ENCODE data around the gene VPS35L.

Gene VPS35L

DNA sequence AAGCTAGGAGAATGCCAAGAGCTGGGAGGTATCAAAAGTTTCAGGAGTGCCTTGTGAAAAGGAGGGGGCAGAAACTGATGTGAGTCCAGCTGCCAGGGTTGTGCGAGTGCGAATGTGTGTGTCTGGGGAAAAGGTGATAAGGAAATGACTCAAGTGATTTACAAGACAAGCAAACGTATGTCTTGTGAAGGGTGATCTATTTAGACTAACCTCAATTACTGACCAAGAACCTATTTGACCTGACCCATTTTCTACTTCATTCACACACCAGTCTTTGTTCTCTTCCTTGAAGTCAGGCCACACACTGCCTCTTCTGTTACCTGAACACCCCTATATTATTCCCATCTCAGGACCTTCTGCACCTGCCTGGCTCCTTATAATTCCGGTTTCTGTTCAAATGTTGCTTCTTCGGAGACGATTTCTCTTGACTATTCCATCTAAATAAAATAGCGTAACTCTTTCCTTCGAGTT, 34.6 kb upstream of the VPS35L start:
- no peak overlapping the region for H4K91ac ChIP-seq (ENCODE audit: low read depth, low read length)
- WGBS (ENCODE audit: extremely low coverage, insufficient coverage, insufficient read length): no CpG with 5 or more reads among the region's 8 CpGs
- no peak overlapping the region for H2AK5ac ChIP-seq (ENCODE audit: low read length)
- H3K9me3 ChIP-seq (ENCODE audit: insufficient read depth, low read depth, low read length): peaks cover 2% of the 10 kb centered on the region
- no peak overlapping the region for H3K18ac ChIP-seq (ENCODE audit: low read length)
- peaks cover 7% of the 10 kb centered on the region for H3K79me2 ChIP-seq (ENCODE audit: control insufficient read depth, insufficient read depth, low read length, poor library complexity)
- no peak overlapping the region for H2BK5ac ChIP-seq (ENCODE audit: low read depth, low read length, poor library complexity)
- H4K8ac ChIP-seq (ENCODE audit: low read depth, low read length): no peak overlapping the region
- H2BK12ac ChIP-seq (ENCODE audit: low read length): no peak overlapping the region
- H3K4me3 ChIP-seq (ENCODE audit: low read depth, low read length): no peak overlapping the region
- no peak overlapping the region for H3K14ac ChIP-seq (ENCODE audit: low read length)
- H2AFZ ChIP-seq (ENCODE audit: insufficient read depth, low read length, poor library complexity): no peak overlapping the region
- H3K79me1 ChIP-seq (ENCODE audit: low read length): peaks cover 7% of the 10 kb centered on the region
- DNase-seq: peak in 1 of 2 donors; percentile 40
- no peak overlapping the region for H4K12ac ChIP-seq (ENCODE audit: low read depth, low read length)
- H3K36me3 ChIP-seq (ENCODE audit: control insufficient read depth in 1 of 2, insufficient read depth in 2 of 2, low read length in 2 of 2): peaks cover 0 to 6% of the 10 kb centered on the region in 2 experiments
- H3K27ac ChIP-seq (ENCODE audit: low read depth, low read length): no peak overlapping the region
- H3K4me2 ChIP-seq (ENCODE audit: low read length): peak overlapping the region; percentile 90
- peaks cover 0 to 2% of the 10 kb centered on the region in 2 experiments for H3K4me1 ChIP-seq (ENCODE audit: control insufficient read depth in 1 of 2, insufficient read depth in 2 of 2, low read length in 2 of 2)
- no peak overlapping the region for H3K4ac ChIP-seq (ENCODE audit: low read depth, low read length)
- no peak overlapping the region for H2BK120ac ChIP-seq (ENCODE audit: insufficient read depth, low read length, poor library complexity)
- no peaks in the 10 kb centered on the region for H3K27me3 ChIP-seq (ENCODE audit: insufficient read depth, low read length)
- H3K23ac ChIP-seq (ENCODE audit: low read length): no peak overlapping the region
- no peak overlapping the region for H3K9ac ChIP-seq (ENCODE audit: low read length)

DNA sequence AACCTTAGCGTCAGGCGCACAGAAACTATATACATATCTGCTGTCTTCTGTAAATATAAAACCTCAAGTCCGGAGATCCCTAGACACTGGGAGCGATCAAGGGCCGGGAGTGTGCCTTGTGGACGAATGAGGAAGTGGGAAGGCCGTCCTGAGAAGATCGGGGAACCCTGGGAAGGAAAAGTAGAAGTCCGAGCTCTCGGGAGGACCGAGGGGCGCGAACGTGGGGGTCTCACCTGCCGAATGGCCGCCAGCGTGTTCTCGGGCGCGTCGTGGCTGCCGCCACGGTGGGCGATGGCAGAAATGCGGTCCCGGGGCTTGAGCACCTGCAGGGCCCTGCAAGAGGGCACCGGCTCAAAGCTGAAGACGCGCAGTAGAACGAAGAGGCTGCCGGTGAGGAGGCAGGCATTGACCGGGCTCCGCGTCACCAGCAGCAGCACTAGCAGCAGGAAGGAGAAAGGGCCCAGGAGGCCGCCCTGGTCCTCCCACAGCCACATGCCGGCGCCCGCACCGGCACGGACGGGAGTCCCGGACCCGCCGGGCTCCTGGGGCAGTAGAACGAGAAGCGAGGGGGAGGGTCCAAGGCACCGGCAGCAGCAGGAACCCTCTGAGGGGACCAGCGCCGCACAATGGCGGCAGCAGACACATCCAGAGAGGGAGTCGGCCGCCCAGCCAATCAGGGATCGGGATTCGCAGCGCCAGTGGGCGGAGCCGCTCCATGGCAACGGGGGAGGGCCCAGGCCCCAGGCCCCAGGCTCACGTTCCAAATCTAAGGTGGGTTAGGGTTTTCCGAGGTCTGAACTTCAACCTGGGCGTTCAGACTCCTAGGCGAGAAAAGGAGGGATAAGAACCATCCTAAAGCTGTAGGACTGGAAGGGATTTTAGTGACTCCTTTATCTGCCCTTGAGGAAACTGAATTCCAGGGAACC, 33.8 kb upstream of the VPS35L start, which contains the start of gene GDE1:
Gene GDE1 (minus strand): TSS at position 628 of the 926 bp plus-strand sequence. CDS start 134 bp downstream, at position 494.
- peaks cover 0 to 2% of the 10 kb centered on the region in 2 experiments for H3K4me1 ChIP-seq (ENCODE audit: control insufficient read depth in 1 of 2, insufficient read depth in 2 of 2, low read length in 2 of 2)
- H4K91ac ChIP-seq (ENCODE audit: low read depth, low read length): peak within 1 kb of the TSS; percentile 89
- no peaks in the 10 kb centered on the region for H3K27me3 ChIP-seq (ENCODE audit: insufficient read depth, low read length)
- H2AFZ ChIP-seq (ENCODE audit: insufficient read depth, low read length, poor library complexity): peak within 1 kb of the TSS; percentile 92
- no peak within 1 kb of the TSS for H2AK5ac ChIP-seq (ENCODE audit: low read length)
- no CpG with 5 or more reads among the region's 62 CpGs for WGBS (ENCODE audit: extremely low coverage, insufficient coverage, insufficient read length)
- H4K8ac ChIP-seq (ENCODE audit: low read depth, low read length): peak within 1 kb of the TSS; percentile 84
- H3K4ac ChIP-seq (ENCODE audit: low read depth, low read length): peak within 1 kb of the TSS; percentile 49
- H2BK120ac ChIP-seq (ENCODE audit: insufficient read depth, low read length, poor library complexity): peak within 1 kb of the TSS; percentile 70
- peak within 1 kb of the TSS; percentile 80 for H4K12ac ChIP-seq (ENCODE audit: low read depth, low read length)
- H3K79me1 ChIP-seq (ENCODE audit: low read length): peaks cover 7% of the 10 kb centered on the region
- peak within 1 kb of the TSS; percentile 87 for H3K18ac ChIP-seq (ENCODE audit: low read length)
- peak within 1 kb of the TSS; percentile 87 for H2BK5ac ChIP-seq (ENCODE audit: low read depth, low read length, poor library complexity)
- H3K4me3 ChIP-seq (ENCODE audit: low read depth, low read length): peak within 1 kb of the TSS; percentile 87
- peaks cover 2% of the 10 kb centered on the region for H3K9me3 ChIP-seq (ENCODE audit: insufficient read depth, low read depth, low read length)
- peaks cover 0 to 5% of the 10 kb centered on the region in 2 experiments for H3K36me3 ChIP-seq (ENCODE audit: control insufficient read depth in 1 of 2, insufficient read depth in 2 of 2, low read length in 2 of 2)
- H2BK12ac ChIP-seq (ENCODE audit: low read length): no peak within 1 kb of the TSS
- peak within 1 kb of the TSS; percentile 70 for H3K9ac ChIP-seq (ENCODE audit: low read length)
- peaks cover 7% of the 10 kb centered on the region for H3K79me2 ChIP-seq (ENCODE audit: control insufficient read depth, insufficient read depth, low read length, poor library complexity)
- peak within 1 kb of the TSS; percentile 90 for H3K4me2 ChIP-seq (ENCODE audit: low read length)
- no peak within 1 kb of the TSS for H3K23ac ChIP-seq (ENCODE audit: low read length)
- H3K27ac ChIP-seq (ENCODE audit: low read depth, low read length): peak within 1 kb of the TSS; percentile 54
- DNase-seq: peak; percentile 93 to 94
- H3K14ac ChIP-seq (ENCODE audit: low read length): peak within 1 kb of the TSS; percentile 64

DNA sequence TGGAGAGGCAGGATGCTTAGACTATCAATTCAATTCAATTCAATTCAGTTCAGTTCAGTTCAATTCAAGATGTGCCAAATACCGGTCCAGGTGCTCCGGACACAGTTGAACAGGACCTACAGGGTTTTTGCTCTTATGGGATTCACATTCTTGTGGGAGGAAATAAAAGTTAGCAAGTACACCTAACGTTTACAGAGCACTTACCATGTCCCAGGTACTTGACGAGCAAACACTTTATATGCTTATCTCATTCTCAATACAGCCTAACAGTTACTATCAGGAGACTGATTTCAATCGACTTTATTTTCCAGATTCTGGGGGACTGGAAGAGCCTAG, 33.1 kb upstream of the VPS35L start:
- Histone ChIP-seq H3K79me1 (ENCODE audit: low read length) (peaks cover 7% of the 10 kb centered on the region), H3K4ac (ENCODE audit: low read depth, low read length) (no peak overlapping the region), H3K14ac (ENCODE audit: low read length) (no peak overlapping the region), H3K79me2 (ENCODE audit: control insufficient read depth, insufficient read depth, low read length, poor library complexity) (peaks cover 7% of the 10 kb centered on the region), H3K9me3 (ENCODE audit: insufficient read depth, low read depth, low read length) (peaks cover 2% of the 10 kb centered on the region), H4K12ac (ENCODE audit: low read depth, low read length) (no peak overlapping the region), H3K23ac (ENCODE audit: low read length) (no peak overlapping the region), H3K4me2 (ENCODE audit: low read length) (peak overlapping the region; percentile 54), H2BK5ac (ENCODE audit: low read depth, low read length, poor library complexity) (no peak overlapping the region), H3K18ac (ENCODE audit: low read length) (no peak overlapping the region), H2AFZ (ENCODE audit: insufficient read depth, low read length, poor library complexity) (no peak overlapping the region), H3K36me3 (ENCODE audit: control insufficient read depth in 1 of 2, insufficient read depth in 2 of 2, low read length in 2 of 2) (peaks cover 0 to 2% of the 10 kb centered on the region in 2 experiments), H3K9ac (ENCODE audit: low read length) (no peak overlapping the region), H4K91ac (ENCODE audit: low read depth, low read length) (no peak overlapping the region), H2BK120ac (ENCODE audit: insufficient read depth, low read length, poor library complexity) (no peak overlapping the region), H4K8ac (ENCODE audit: low read depth, low read length) (peak overlapping the region; percentile 58), H3K27me3 (ENCODE audit: insufficient read depth, low read length) (no peaks in the 10 kb centered on the region), H3K27ac (ENCODE audit: low read depth, low read length) (no peak overlapping the region), H2BK12ac (ENCODE audit: low read length) (no peak overlapping the region), H2AK5ac (ENCODE audit: low read length) (no peak overlapping the region), H3K4me3 (ENCODE audit: low read depth, low read length) (no peak overlapping the region), H3K4me1 (ENCODE audit: control insufficient read depth in 1 of 2, insufficient read depth in 2 of 2, low read length in 2 of 2) (peaks cover 0 to 2% of the 10 kb centered on the region in 2 experiments)
- DNase-seq: no peak
- no CpG with 5 or more reads among the region's 5 CpGs for WGBS (ENCODE audit: extremely low coverage, insufficient coverage, insufficient read length)

DNA sequence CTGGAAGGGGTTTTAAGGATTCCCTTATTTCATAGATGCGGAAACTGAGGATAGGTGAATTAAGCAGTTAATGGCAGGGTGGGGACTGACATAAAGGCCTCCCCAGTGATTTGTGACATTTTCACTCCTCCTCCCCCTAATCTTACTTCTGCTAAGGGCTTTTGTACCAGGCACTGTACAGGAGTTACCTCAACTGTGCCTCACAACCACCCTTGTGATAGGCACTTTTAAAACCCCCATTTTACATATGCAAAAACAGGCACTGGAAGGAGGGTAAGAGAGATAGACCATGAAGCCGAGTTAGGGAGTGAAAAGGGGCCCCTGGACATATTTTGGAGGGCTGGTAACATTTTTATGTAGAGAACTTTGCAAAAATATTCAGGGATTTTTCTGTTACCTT, 32.7 kb upstream of the VPS35L start:
- Histone ChIP-seq H3K9me3 (ENCODE audit: insufficient read depth, low read depth, low read length) (peaks cover 2% of the 10 kb centered on the region), H3K4me1 (ENCODE audit: control insufficient read depth in 1 of 2, insufficient read depth in 2 of 2, low read length in 2 of 2) (peaks cover 0 to 2% of the 10 kb centered on the region in 2 experiments), H2AK5ac (ENCODE audit: low read length) (no peak overlapping the region), H3K9ac (ENCODE audit: low read length) (no peak overlapping the region), H3K18ac (ENCODE audit: low read length) (no peak overlapping the region), H2BK5ac (ENCODE audit: low read depth, low read length, poor library complexity) (no peak overlapping the region), H3K23ac (ENCODE audit: low read length) (no peak overlapping the region), H3K79me2 (ENCODE audit: control insufficient read depth, insufficient read depth, low read length, poor library complexity) (peaks cover 7% of the 10 kb centered on the region), H3K14ac (ENCODE audit: low read length) (no peak overlapping the region), H2BK12ac (ENCODE audit: low read length) (no peak overlapping the region), H3K4me3 (ENCODE audit: low read depth, low read length) (no peak overlapping the region), H3K27ac (ENCODE audit: low read depth, low read length) (no peak overlapping the region), H4K8ac (ENCODE audit: low read depth, low read length) (no peak overlapping the region), H2AFZ (ENCODE audit: insufficient read depth, low read length, poor library complexity) (no peak overlapping the region), H2BK120ac (ENCODE audit: insufficient read depth, low read length, poor library complexity) (no peak overlapping the region), H3K4me2 (ENCODE audit: low read length) (no peak overlapping the region), H3K79me1 (ENCODE audit: low read length) (peaks cover 7% of the 10 kb centered on the region), H3K36me3 (ENCODE audit: control insufficient read depth in 1 of 2, insufficient read depth in 2 of 2, low read length in 2 of 2) (peaks cover 0 to 2% of the 10 kb centered on the region in 2 experiments), H4K91ac (ENCODE audit: low read depth, low read length) (no peak overlapping the region), H4K12ac (ENCODE audit: low read depth, low read length) (no peak overlapping the region), H3K27me3 (ENCODE audit: insufficient read depth, low read length) (no peaks in the 10 kb centered on the region), H3K4ac (ENCODE audit: low read depth, low read length) (no peak overlapping the region)
- no peak for DNase-seq
- no CpG with 5 or more reads among the region's 2 CpGs for WGBS (ENCODE audit: extremely low coverage, insufficient coverage, insufficient read length)
